GM18508 (cell line): ENCODE measurements around the gene GRM4.
"Not testable (repeated sequence)": the region's sequence is repeated elsewhere in the genome, so short reads cannot be mapped to it uniquely, and the experiment has no call there.

Experiments
- ATAC-seq: cut with Tn5 transposase; IDR thresholded peaks from one replicate; pipeline ENCODE4 v1.9.1; 2021; ENCODE audit warnings: moderate number of reproducible peaks; ENCODE audit not compliant: insufficient read depth, unreplicated experiment

The GRM4 gene

GRCh38 chr6:34050691-34051090 lies 95.2 kb downstream of the GRM4 start:
- no peak for ATAC-seq

GRCh38 chr6:34049395-34050342 lies 96.2 kb downstream of the GRM4 start:
- no peak for ATAC-seq

DNA sequence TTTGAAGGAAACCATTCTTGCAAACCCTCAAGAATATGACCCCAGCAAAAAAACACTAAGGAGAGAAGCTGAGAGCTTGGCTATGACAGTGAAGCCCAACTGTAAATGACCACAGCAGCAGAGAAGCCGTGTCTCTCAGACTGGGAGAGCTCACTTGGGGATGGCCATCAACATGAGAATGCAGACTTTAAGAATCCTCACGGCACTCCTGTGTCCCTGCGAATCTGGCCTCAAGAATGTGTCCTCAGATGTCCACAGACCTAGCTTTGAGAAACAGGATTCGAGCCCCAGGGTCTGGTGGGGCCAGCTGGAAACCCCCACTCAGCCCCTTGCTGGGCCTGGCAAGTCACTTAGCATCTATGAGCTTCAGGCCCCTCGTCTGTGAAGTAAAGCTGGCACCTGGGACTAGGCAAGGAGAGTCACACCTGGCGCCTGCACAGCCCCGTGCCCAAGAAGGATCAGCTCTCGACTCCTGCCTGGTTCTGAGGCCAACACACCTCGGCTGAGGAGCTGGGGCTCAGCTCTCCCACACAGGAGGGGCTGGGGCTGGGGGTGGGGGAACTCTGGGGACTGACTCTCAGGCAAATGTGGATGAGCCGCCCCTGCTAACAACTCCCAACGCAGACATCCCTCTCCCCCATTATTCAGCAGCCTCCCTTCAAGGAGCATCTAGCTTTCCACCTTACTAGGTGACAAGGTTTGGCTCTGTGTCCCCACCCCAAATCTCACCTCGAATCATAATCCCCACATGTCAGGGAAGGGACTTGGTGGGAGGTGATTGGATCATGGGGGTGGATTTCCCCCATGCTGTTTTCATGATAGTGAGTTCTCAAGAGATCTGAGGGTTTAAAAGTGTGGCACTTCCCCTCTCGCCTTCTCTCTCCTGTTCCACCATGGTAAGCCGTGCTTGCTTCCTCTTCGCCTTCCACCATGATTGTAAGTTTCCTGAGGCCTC lies 97.7 kb downstream of the GRM4 start:
- ATAC-seq, result no peak

DNA sequence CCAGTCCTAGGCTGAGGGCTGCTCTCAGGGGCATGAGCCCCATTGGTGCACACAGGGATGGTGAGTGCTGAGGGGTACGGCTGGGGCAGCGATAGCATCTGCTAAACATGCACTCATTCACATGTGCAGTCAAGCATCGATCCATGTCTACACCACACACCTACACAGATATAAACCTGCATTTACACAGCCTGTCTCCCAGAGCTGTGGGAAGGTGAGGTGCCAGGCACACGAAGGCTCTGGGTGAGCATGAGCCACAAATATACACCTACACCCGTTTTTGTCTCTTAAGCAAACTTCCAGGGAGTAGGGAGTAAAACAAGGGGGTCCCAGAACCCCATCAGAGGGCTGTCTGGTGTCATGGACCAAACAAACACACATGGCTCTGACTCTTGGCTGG lies 99.3 kb downstream of the GRM4 start:
- ATAC-seq, result no peak

GRCh38 chr6:34045771-34046170 lies 100.1 kb downstream of the GRM4 start:
- ATAC-seq, result no peak

GRCh38 chr6:34044945-34045595 lies 100.8 kb downstream of the GRM4 start:
- no peak for ATAC-seq

DNA sequence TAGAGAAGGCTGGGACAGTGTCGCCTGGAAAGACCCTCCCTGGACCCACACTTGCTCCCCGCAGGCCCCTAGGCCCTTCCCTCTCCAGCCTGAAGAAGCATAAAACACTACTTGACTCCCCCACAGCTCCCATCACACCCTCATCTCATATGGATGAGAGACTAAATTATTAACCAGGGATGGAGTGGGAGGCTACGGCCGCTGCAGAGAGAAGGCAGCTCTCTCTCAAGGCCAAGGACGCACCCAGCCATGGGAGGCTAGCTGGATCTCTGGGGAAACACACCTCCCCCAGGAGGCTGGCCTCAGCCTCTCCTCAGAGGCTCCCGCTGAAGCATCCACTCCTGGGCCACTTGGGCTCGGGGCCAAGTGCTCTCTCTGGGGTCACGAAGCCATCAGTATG lies 102.5 kb downstream of the GRM4 start:
- no peak for ATAC-seq

- not testable (repeated sequence) for ATAC-seq
Observed at GRCh38 chr6:34041998-34042397, 103.9 kb downstream of the GRM4 start.

- no peak for ATAC-seq
Observed at GRCh38 chr6:34041385-34041784, 104.5 kb downstream of the GRM4 start.

DNA sequence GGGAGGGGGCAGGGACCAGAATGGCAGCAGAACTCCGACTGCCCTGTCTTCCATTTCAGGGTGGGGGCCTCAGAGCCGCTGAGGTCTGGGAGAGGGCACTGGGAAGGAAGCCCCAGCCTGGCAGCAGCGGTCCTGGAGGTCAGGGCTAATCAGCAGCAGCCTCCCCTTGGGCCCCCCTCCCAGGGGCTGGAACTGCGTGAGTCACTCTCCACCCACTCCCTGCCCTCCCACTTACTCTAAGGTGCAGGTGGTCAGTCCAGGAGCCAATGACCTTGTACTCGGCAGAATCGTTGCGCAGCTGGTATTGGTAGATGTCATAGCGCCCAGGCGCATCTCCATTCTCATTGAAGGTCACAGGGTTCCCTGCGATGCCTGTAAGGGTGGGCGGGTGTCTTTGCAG lies 105.9 kb downstream of the GRM4 start:
- ATAC-seq, result no peak

DNA sequence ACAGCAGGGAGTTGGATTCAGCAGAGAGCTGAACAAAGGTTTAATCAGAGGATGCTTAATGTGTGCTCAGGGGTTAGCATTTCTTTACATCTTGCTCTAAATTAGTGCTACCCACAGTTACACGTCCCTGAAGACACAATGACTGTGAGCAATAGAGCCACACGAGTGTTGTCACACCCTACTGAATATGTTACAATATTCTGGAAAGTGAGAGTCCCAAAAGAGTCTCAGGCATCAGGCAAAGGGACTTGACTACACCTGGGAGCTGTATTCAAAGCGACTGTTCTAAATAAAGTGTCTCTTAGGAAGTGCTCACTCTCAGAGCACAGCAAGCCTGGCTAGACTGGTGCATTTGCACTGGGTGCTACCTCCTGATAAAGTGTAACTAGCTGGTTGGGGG lies 108.7 kb downstream of the GRM4 start:
- ATAC-seq, result no peak

DNA sequence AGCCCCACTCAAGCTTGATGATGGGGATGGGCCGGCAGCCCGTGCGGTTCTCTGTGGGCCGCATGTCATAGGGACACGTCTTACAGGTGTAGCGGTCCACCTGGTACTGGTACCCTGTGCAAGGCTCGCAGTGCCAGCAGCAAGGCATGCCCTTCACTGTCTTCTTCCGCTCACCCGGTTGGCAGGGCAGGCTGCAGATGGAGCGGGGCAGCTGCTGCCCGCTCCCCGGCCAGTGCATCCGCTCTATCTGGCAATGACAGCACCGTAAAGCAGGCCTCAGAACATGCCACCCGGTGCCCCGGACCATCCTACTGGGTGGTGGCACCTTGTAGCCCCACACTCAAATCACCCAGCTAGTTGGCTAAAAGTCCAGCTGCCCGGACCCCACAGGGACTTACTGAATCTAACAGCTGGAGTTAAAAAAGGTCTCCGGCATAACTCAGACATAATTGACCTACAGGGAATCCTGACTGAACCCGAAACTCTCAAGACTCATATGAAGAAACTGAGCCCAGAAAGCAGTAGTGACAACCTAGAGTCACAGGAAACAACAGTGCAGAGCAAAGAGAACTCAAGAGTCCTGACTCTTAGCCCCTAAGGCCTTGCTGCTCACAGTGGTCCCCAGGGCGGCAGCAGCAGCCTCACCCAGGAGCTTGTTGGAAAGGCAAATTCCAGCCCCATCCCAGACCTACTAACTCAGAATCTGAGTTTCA lies 109.4 kb downstream of the GRM4 start:
- ATAC-seq, result no peak

- no peak for ATAC-seq
Observed at GRCh38 chr6:34035704-34036356, 110.1 kb downstream of the GRM4 start.

- ATAC-seq, result no peak
Observed at GRCh38 chr6:34035161-34035560, 110.7 kb downstream of the GRM4 start.

- ATAC-seq, result no peak
Observed at GRCh38 chr6:34032856-34033255, 113.0 kb downstream of the GRM4 start.

- ATAC-seq, result no peak
Observed at GRCh38 chr6:34031625-34032383, 114.1 kb downstream of the GRM4 start.

DNA sequence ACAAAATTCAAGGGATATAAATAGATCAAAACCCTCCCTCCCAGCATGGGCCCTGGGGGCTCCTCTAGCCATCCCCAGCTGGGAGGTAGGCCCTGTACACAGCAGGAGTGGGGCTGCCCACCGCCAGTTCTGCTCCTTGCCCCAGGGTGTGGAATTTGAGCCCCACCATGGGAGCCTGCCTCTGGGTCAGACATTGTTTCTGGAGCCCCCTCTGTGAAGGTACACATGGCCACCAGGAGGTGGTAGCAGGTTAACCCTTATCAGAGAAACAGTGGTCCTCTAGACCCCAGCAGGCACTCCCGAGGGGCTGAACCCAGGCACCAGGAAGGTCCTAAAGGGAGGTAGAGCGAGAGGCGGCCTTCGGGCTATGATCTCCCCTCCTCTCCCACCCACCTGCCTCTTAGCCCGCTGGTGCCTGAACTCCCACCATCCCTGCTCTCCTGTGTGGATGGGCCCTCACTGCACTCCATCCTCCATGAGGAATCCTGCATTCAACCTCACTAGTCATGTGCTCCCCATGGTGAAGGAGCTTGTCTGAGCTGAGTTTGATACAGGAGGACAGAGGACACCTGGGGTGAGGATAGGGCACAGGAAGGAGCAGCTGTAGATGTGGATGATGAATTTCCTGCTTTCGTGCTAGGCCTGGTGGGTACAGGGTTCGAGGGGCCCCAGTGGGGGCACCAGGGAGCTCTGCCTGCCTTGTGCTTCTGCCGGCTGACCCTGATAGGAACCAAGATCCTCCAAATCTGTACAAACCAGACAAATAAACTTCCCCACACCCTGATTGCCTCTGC lies 114.9 kb downstream of the GRM4 start:
- no peak for ATAC-seq
